SKM-1 (cell line): ENCODE results near the gene GFPT2.
A peak's percentile ranks its signal among the peaks of the same experiment; 100 is the strongest.

Experiments used
- DNase-seq: peaks from one replicate; lab custom pipeline; 2025; ENCODE audit not compliant: unreplicated experiment; lab: John Stamatoyannopoulos, UW

The GFPT2 gene

GRCh38 chr5:180287868-180288267 lies 65.3 kb downstream of the GFPT2 start:
- DNase-seq, result no peak

- no peak for DNase-seq
Measured at GRCh38 chr5:180287404-180287803, 65.7 kb downstream of the GFPT2 start.

GRCh38 chr5:180284149-180284548 lies 69.0 kb downstream of the GFPT2 start:
- no peak for DNase-seq

GRCh38 chr5:180283026-180283615 lies 70.0 kb downstream of the GFPT2 start:
- no peak for DNase-seq

- no peak for DNase-seq
Measured at GRCh38 chr5:180282281-180282680, 70.9 kb downstream of the GFPT2 start.

GRCh38 chr5:180281706-180282105 lies 71.4 kb downstream of the GFPT2 start:
- no peak for DNase-seq

GRCh38 chr5:180274695-180275094 lies 78.4 kb downstream of the GFPT2 start:
- DNase-seq, result no peak

- peak; percentile 49 for DNase-seq
Measured at GRCh38 chr5:180271221-180271620, 81.9 kb downstream of the GFPT2 start.

- no peak for DNase-seq
Measured at GRCh38 chr5:180259260-180259611, 93.9 kb downstream of the GFPT2 start.

- no peak for DNase-seq
Measured at GRCh38 chr5:180253036-180253824, 99.9 kb downstream of the GFPT2 start.

- no peak for DNase-seq
Measured at GRCh38 chr5:180251887-180252286, 101.2 kb downstream of the GFPT2 start.

- no peak for DNase-seq
Measured at GRCh38 chr5:180251141-180251540, 102.0 kb downstream of the GFPT2 start.
